Ammon's horn (tissue), 1 donor: ENCODE results near the gene MCTP1.
"Not testable (repeated sequence)": the region's sequence is repeated elsewhere in the genome, so short reads cannot be mapped to it uniquely, and the experiment has no call there.

Source experiments
- DNase-seq: peaks from one replicate; pipeline ENCODE4 v3.0.0-alpha.2; 2016; ENCODE audit warnings: low spot score

MCTP1 gene

GRCh38 chr5:95252801-95253200 is 32.1 kb downstream of the MCTP1 start:
- DNase-seq: no peak

GRCh38 chr5:95251185-95251584 is 33.7 kb downstream of the MCTP1 start:
- DNase-seq: no peak

GRCh38 chr5:95244479-95244878 is 40.4 kb downstream of the MCTP1 start:
- DNase-seq: peak; percentile 32

- DNase-seq: no peak
Measured at GRCh38 chr5:95241635-95242034, 43.3 kb downstream of the MCTP1 start.

- no peak for DNase-seq
Measured at GRCh38 chr5:95241161-95241560, 43.7 kb downstream of the MCTP1 start.

- DNase-seq: peak; percentile 35
Measured at GRCh38 chr5:95238560-95239325, 46.2 kb downstream of the MCTP1 start.

GRCh38 chr5:95237324-95237723 is 47.6 kb downstream of the MCTP1 start:
- no peak for DNase-seq

GRCh38 chr5:95235439-95235982 is 49.4 kb downstream of the MCTP1 start:
- DNase-seq: no peak

- DNase-seq: no peak
Measured at GRCh38 chr5:95229646-95230045, 55.2 kb downstream of the MCTP1 start.

GRCh38 chr5:95224701-95225459 is 60.0 kb downstream of the MCTP1 start:
- no peak for DNase-seq

GRCh38 chr5:95223566-95224258 is 61.2 kb downstream of the MCTP1 start:
- DNase-seq: no peak

- DNase-seq: no peak
Measured at GRCh38 chr5:95222836-95223235, 62.1 kb downstream of the MCTP1 start.

- no peak for DNase-seq
Measured at GRCh38 chr5:95221234-95221633, 63.7 kb downstream of the MCTP1 start.

- DNase-seq: no peak
Measured at GRCh38 chr5:95220381-95220780, 64.5 kb downstream of the MCTP1 start.

GRCh38 chr5:95219411-95219810 is 65.5 kb downstream of the MCTP1 start:
- no peak for DNase-seq

- DNase-seq: no peak
Measured at GRCh38 chr5:95217881-95218280, 67.0 kb downstream of the MCTP1 start.

- no peak for DNase-seq
Measured at GRCh38 chr5:95217351-95217750, 67.5 kb downstream of the MCTP1 start.

- DNase-seq: no peak
Measured at GRCh38 chr5:95216136-95216955, 68.5 kb downstream of the MCTP1 start.

- DNase-seq: not testable (repeated sequence)
Measured at GRCh38 chr5:95207811-95208210, 77.1 kb downstream of the MCTP1 start.

- DNase-seq: no peak
Measured at GRCh38 chr5:95194856-95195255, 90.0 kb downstream of the MCTP1 start.

GRCh38 chr5:95191330-95191729 is 93.6 kb downstream of the MCTP1 start:
- no peak for DNase-seq

- DNase-seq: no peak
Measured at GRCh38 chr5:95184924-95185323, 100.0 kb downstream of the MCTP1 start.
